ENCODE results near the gene BRWD1.

Gene BRWD1

GRCh38 chr21:39339231-39339630 lies 25.8 kb upstream of the BRWD1 start:
- H3K4me3 ChIP-seq (ENCODE audit: low read length in 2 of 2), result no peak overlapping the region
- no peaks in the 10 kb centered on the region for H3K79me1 ChIP-seq (ENCODE audit: low read depth, low read length)
- H2AFZ ChIP-seq (ENCODE audit: low read length), result no peak overlapping the region
- H3K4ac ChIP-seq (ENCODE audit: low read length), result no peak overlapping the region
- H4K8ac ChIP-seq (ENCODE audit: low read depth, low read length), result no peak overlapping the region
- H3K14ac ChIP-seq (ENCODE audit: low read length), result no peak overlapping the region
- no peaks in the 10 kb centered on the region for H3K4me1 ChIP-seq (ENCODE audit: control insufficient read depth in 2 of 2, insufficient read depth in 1 of 2, low read depth in 1 of 2, low read length in 2 of 2)
- no peak overlapping the region for H2BK12ac ChIP-seq (ENCODE audit: low read length)
- no peaks in the 10 kb centered on the region for H3K27me3 ChIP-seq (ENCODE audit: control insufficient read depth in 3 of 3, insufficient read depth in 3 of 3, low read depth in 1 of 3, low read length in 3 of 3)
- no peaks in the 10 kb centered on the region for H3K9me3 ChIP-seq (replicated peaks in 1 of 2; ENCODE audit: control insufficient read depth in 2 of 2, insufficient read depth in 1 of 2, low read depth in 1 of 2, low read length in 2 of 2)
- no peak overlapping the region for H3K4me2 ChIP-seq (ENCODE audit: insufficient read depth, low read length, poor library complexity, severe bottlenecking)
- H3K36me3 ChIP-seq (replicated peaks in 1 of 2; ENCODE audit: control insufficient read depth in 2 of 2, insufficient read depth in 2 of 2, low read length in 2 of 2), result peaks cover 14 to 37% of the 10 kb centered on the region in 2 donors
- no CpG with 5 or more reads among the region's 2 CpGs for WGBS, 2 donors (ENCODE audit: extremely low coverage in 2 of 2, insufficient read length in 2 of 2, insufficient replicate concordance in 1 of 2)
- no peak overlapping the region for H2BK120ac ChIP-seq (ENCODE audit: low read depth, low read length)
- DNase-seq (ENCODE audit: low spot score), result no peak
- H2BK5ac ChIP-seq (ENCODE audit: low read length), result no peak overlapping the region
- H3K18ac ChIP-seq (ENCODE audit: low read length), result no peak overlapping the region
- H3K23ac ChIP-seq (ENCODE audit: low read depth, low read length, poor library complexity), result no peak overlapping the region
- no peak overlapping the region for H2AK5ac ChIP-seq (ENCODE audit: low read depth, low read length)
- no peak overlapping the region for H3K9ac ChIP-seq (ENCODE audit: low read depth, low read length, poor library complexity)
- no peak overlapping the region for H4K91ac ChIP-seq (ENCODE audit: low read depth, low read length, poor library complexity)
- no peak overlapping the region for H3K27ac ChIP-seq (replicated peaks; ENCODE audit: low read length)
- no peak overlapping the region for H2BK15ac ChIP-seq (ENCODE audit: low read length)

GRCh38 chr21:39336457-39337008 lies 23.1 kb upstream of the BRWD1 start:
- Histone ChIP-seq H3K4me1 (ENCODE audit: control insufficient read depth in 2 of 2, insufficient read depth in 1 of 2, low read depth in 1 of 2, low read length in 2 of 2) (no peaks in the 10 kb centered on the region), H2AFZ (ENCODE audit: low read length) (no peak overlapping the region), H2BK5ac (ENCODE audit: low read length) (no peak overlapping the region), H3K79me1 (ENCODE audit: low read depth, low read length) (no peaks in the 10 kb centered on the region), H2AK5ac (ENCODE audit: low read depth, low read length) (no peak overlapping the region), H2BK15ac (ENCODE audit: low read length) (no peak overlapping the region), H3K9ac (ENCODE audit: low read depth, low read length, poor library complexity) (no peak overlapping the region), H3K27ac (replicated peaks; ENCODE audit: low read length) (no peak overlapping the region), H3K9me3 (replicated peaks in 1 of 2; ENCODE audit: control insufficient read depth in 2 of 2, insufficient read depth in 1 of 2, low read depth in 1 of 2, low read length in 2 of 2) (no peaks in the 10 kb centered on the region), H3K36me3 (replicated peaks in 1 of 2; ENCODE audit: control insufficient read depth in 2 of 2, insufficient read depth in 2 of 2, low read length in 2 of 2) (peaks cover 2 to 14% of the 10 kb centered on the region in 2 donors), H4K91ac (ENCODE audit: low read depth, low read length, poor library complexity) (no peak overlapping the region), H3K27me3 (ENCODE audit: control insufficient read depth in 3 of 3, insufficient read depth in 3 of 3, low read depth in 1 of 3, low read length in 3 of 3) (no peaks in the 10 kb centered on the region), H2BK12ac (ENCODE audit: low read length) (no peak overlapping the region), H3K23ac (ENCODE audit: low read depth, low read length, poor library complexity) (no peak overlapping the region), H3K4me2 (ENCODE audit: insufficient read depth, low read length, poor library complexity, severe bottlenecking) (no peak overlapping the region), H3K14ac (ENCODE audit: low read length) (no peak overlapping the region), H3K4me3 (ENCODE audit: low read length in 2 of 2) (no peak overlapping the region), H3K18ac (ENCODE audit: low read length) (no peak overlapping the region), H4K8ac (ENCODE audit: low read depth, low read length) (no peak overlapping the region), H2BK120ac (ENCODE audit: low read depth, low read length) (no peak overlapping the region), H3K4ac (ENCODE audit: low read length) (no peak overlapping the region)
- no CpG with 5 or more reads among the region's 13 CpGs for WGBS, 2 donors (ENCODE audit: extremely low coverage in 2 of 2, insufficient read length in 2 of 2, insufficient replicate concordance in 1 of 2)
- no peak for DNase-seq (ENCODE audit: low spot score)

- Histone ChIP-seq H3K27me3 (ENCODE audit: control insufficient read depth in 3 of 3, insufficient read depth in 3 of 3, low read depth in 1 of 3, low read length in 3 of 3) (no peaks in the 10 kb centered on the region), H4K91ac (ENCODE audit: low read depth, low read length, poor library complexity) (no peak overlapping the region), H2BK120ac (ENCODE audit: low read depth, low read length) (no peak overlapping the region), H3K4ac (ENCODE audit: low read length) (no peak overlapping the region), H3K4me3 (ENCODE audit: low read length in 2 of 2) (no peak overlapping the region), H3K14ac (ENCODE audit: low read length) (no peak overlapping the region), H3K36me3 (replicated peaks in 1 of 2; ENCODE audit: control insufficient read depth in 2 of 2, insufficient read depth in 2 of 2, low read length in 2 of 2) (no peaks in the 10 kb centered on the region), H2BK15ac (ENCODE audit: low read length) (no peak overlapping the region), H3K27ac (replicated peaks; ENCODE audit: low read length) (no peak overlapping the region), H4K8ac (ENCODE audit: low read depth, low read length) (no peak overlapping the region), H2BK5ac (ENCODE audit: low read length) (no peak overlapping the region), H3K9me3 (replicated peaks in 1 of 2; ENCODE audit: control insufficient read depth in 2 of 2, insufficient read depth in 1 of 2, low read depth in 1 of 2, low read length in 2 of 2) (no peaks in the 10 kb centered on the region), H3K4me1 (ENCODE audit: control insufficient read depth in 2 of 2, insufficient read depth in 1 of 2, low read depth in 1 of 2, low read length in 2 of 2) (no peaks in the 10 kb centered on the region), H2BK12ac (ENCODE audit: low read length) (no peak overlapping the region), H3K79me1 (ENCODE audit: low read depth, low read length) (no peaks in the 10 kb centered on the region), H3K23ac (ENCODE audit: low read depth, low read length, poor library complexity) (no peak overlapping the region), H3K18ac (ENCODE audit: low read length) (no peak overlapping the region), H2AK5ac (ENCODE audit: low read depth, low read length) (no peak overlapping the region), H3K9ac (ENCODE audit: low read depth, low read length, poor library complexity) (no peak overlapping the region), H3K4me2 (ENCODE audit: insufficient read depth, low read length, poor library complexity, severe bottlenecking) (no peak overlapping the region), H2AFZ (ENCODE audit: low read length) (no peak overlapping the region)
- no peak for DNase-seq (ENCODE audit: low spot score)
- WGBS, 2 donors (ENCODE audit: extremely low coverage in 2 of 2, insufficient read length in 2 of 2, insufficient replicate concordance in 1 of 2), result no CpG with 5 or more reads among the region's 4 CpGs
Observed at GRCh38 chr21:39334611-39335010, 21.2 kb upstream of the BRWD1 start.

DNA sequence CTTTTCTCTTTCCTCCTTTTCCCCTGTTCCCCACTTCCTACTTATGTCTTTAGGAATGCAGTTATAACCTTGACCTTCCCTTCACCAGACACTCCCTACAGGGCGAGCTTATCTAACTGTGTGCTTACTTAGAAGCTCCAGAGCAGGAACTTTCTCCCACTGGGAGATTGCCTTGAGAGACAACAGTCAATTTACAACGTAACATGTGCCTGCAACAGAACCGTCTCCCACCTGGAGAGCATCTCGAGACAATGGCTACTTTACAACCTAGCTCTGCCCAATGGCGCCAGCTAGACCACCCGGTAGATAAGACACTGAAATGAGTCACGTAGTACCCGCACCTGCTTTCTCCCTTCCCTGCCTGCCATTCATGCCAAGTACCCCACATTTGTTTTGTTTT lies 18.7 kb upstream of the BRWD1 start:
- no peak overlapping the region for H4K91ac ChIP-seq (ENCODE audit: low read depth, low read length, poor library complexity)
- H3K18ac ChIP-seq (ENCODE audit: low read length), result peak overlapping the region; percentile 57
- H3K4me1 ChIP-seq (ENCODE audit: control insufficient read depth in 2 of 2, insufficient read depth in 1 of 2, low read depth in 1 of 2, low read length in 2 of 2), result no peaks in the 10 kb centered on the region
- H4K8ac ChIP-seq (ENCODE audit: low read depth, low read length), result no peak overlapping the region
- H3K23ac ChIP-seq (ENCODE audit: low read depth, low read length, poor library complexity), result no peak overlapping the region
- WGBS, 2 donors (ENCODE audit: extremely low coverage in 2 of 2, insufficient read length in 2 of 2, insufficient replicate concordance in 1 of 2), result no CpG with 5 or more reads among the region's 8 CpGs
- H3K14ac ChIP-seq (ENCODE audit: low read length), result no peak overlapping the region
- no peak overlapping the region for H2BK120ac ChIP-seq (ENCODE audit: low read depth, low read length)
- H3K36me3 ChIP-seq (replicated peaks in 1 of 2; ENCODE audit: control insufficient read depth in 2 of 2, insufficient read depth in 2 of 2, low read length in 2 of 2), result no peaks in the 10 kb centered on the region
- H3K4me3 ChIP-seq (ENCODE audit: low read length in 2 of 2), result no peak overlapping the region
- H2AK5ac ChIP-seq (ENCODE audit: low read depth, low read length), result no peak overlapping the region
- H3K9ac ChIP-seq (ENCODE audit: low read depth, low read length, poor library complexity), result no peak overlapping the region
- no peak overlapping the region for H2BK12ac ChIP-seq (ENCODE audit: low read length)
- no peak overlapping the region for H3K4me2 ChIP-seq (ENCODE audit: insufficient read depth, low read length, poor library complexity, severe bottlenecking)
- H3K4ac ChIP-seq (ENCODE audit: low read length), result no peak overlapping the region
- no peak for DNase-seq (ENCODE audit: low spot score)
- no peaks in the 10 kb centered on the region for H3K9me3 ChIP-seq (replicated peaks in 1 of 2; ENCODE audit: control insufficient read depth in 2 of 2, insufficient read depth in 1 of 2, low read depth in 1 of 2, low read length in 2 of 2)
- no peaks in the 10 kb centered on the region for H3K27me3 ChIP-seq (ENCODE audit: control insufficient read depth in 3 of 3, insufficient read depth in 3 of 3, low read depth in 1 of 3, low read length in 3 of 3)
- no peaks in the 10 kb centered on the region for H3K79me1 ChIP-seq (ENCODE audit: low read depth, low read length)
- no peak overlapping the region for H2AFZ ChIP-seq (ENCODE audit: low read length)
- H3K27ac ChIP-seq (replicated peaks; ENCODE audit: low read length), result no peak overlapping the region
- no peak overlapping the region for H2BK15ac ChIP-seq (ENCODE audit: low read length)
- no peak overlapping the region for H2BK5ac ChIP-seq (ENCODE audit: low read length)
